H1 (cell line): ENCODE measurements around the gene NSUN7. TPM values are rescaled to one million over a fixed set of nuclear protein-coding genes. Genes with fewer than 3 reads are reported as not detected.

ENCODE experiments used
- ATF2 ChIP-seq: IDR thresholded peaks from 2 replicates; pipeline ENCODE4 v1.6.1; 2012; ENCODE audit warnings: low read length, inconsistent platforms
- ATF3 ChIP-seq: IDR thresholded peaks from 2 replicates; pipeline ENCODE4 v1.6.1; 2011; ENCODE audit warnings: low read depth, mild to moderate bottlenecking, low read length; ENCODE audit not compliant: insufficient read depth
- CHD7 ChIP-seq: fragments of 300-600 bp; sonication (generic); IDR thresholded peaks from 2 replicates; pipeline ENCODE4 v1.7.1; 2012; ENCODE audit warnings: low read length, moderate library complexity, mild to moderate bottlenecking, inconsistent platforms; ENCODE audit not compliant: insufficient replicate concordance
- E2F6 ChIP-seq: IDR thresholded peaks from 2 replicates; pipeline ENCODE4 v1.6.1; 2012; ENCODE audit warnings: inconsistent platforms
- EGR1 ChIP-seq: IDR thresholded peaks from 2 replicates; pipeline ENCODE4 v1.6.1; 2011; ENCODE audit warnings: low read depth, low read length, borderline replicate concordance
- SIRT6 ChIP-seq: IDR thresholded peaks from one replicate; pipeline ENCODE4 v1.7.1; 2012; ENCODE audit warnings: low read length, inconsistent platforms
- SUZ12 ChIP-seq: fragments of 200-600 bp; sonication (generic); IDR thresholded peaks from 2 replicates; pipeline ENCODE4 v1.6.1; 2012; ENCODE audit warnings: mild to moderate bottlenecking, inconsistent platforms, low read length, moderate library complexity, mixed read lengths
- TAF7 ChIP-seq: optimal IDR thresholded peaks from 2 replicates; pipeline ENCODE3; 2011; ENCODE audit warnings: low read depth, mild to moderate bottlenecking, inconsistent platforms, low read length, moderate library complexity, borderline replicate concordance
- TBP ChIP-seq: IDR thresholded peaks from 2 replicates; pipeline ENCODE4 v1.6.1; 2011; ENCODE audit warnings: low read depth, low read length, improper control_type of control experiment
- polyA plus RNA-seq, 7 experiments: library from polyadenylated mRNA; depleted of rRNA in 3 of 7; stranded (reverse) in 5 of 7; unstranded in 2 of 7; fragments of >200 nt in 5 of 7; fragments of 200-250 nt in 2 of 7; gene quantifications; 1 replicate in 5 of 7; 2 replicates in 1 of 7; 4 replicates in 1 of 7; pipeline versions ENCODE4 v1.2.1 to v1.2.3, GENCODE V29; 2011 to 2013; ENCODE audit warnings: missing spikeins in 2 of 7, mixed read lengths in 2 of 7
- total RNA-seq: library from RNA; stranded (reverse); fragmentation: NEBNext Ultra II Directional; extraction: Animal tissue kit (Norgen Biotek cat#: 25700); gene quantifications from 2 replicates; pipeline ENCODE4 v1.2.1, GENCODE V29; 2021

Gene NSUN7
- total and polyA plus RNA-seq, 2 of the 8 experiments (the other 6 are each of a cell fraction or from before 2014, with no cell fraction given), result 8.8 to 24.4 TPM

GRCh38 chr4:40755616-40756015, 5.9 kb downstream of the NSUN7 start (continued):
- TF ChIP-seq CHD7 (no peak), ATF2 (no peak), SUZ12 (no peak), TBP (no peak), E2F6 (no peak), EGR1 (no peak), ATF3 (no peak), TAF7 (no peak), SIRT6 (no peak)
